ENCODE measurements around the gene LRRN1.

- TF ChIP-seq, protein P1, sequence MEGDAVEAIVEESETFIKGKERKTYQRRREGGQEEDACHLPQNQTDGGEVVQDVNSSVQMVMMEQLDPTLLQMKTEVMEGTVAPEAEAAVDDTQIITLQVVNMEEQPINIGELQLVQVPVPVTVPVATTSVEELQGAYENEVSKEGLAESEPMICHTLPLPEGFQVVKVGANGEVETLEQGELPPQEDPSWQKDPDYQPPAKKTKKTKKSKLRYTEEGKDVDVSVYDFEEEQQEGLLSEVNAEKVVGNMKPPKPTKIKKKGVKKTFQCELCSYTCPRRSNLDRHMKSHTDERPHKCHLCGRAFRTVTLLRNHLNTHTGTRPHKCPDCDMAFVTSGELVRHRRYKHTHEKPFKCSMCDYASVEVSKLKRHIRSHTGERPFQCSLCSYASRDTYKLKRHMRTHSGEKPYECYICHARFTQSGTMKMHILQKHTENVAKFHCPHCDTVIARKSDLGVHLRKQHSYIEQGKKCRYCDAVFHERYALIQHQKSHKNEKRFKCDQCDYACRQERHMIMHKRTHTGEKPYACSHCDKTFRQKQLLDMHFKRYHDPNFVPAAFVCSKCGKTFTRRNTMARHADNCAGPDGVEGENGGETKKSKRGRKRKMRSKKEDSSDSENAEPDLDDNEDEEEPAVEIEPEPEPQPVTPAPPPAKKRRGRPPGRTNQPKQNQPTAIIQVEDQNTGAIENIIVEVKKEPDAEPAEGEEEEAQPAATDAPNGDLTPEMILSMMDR (conservative IDR thresholded peaks at IDR 0.05 in 1 of 2, IDR thresholded peaks at IDR 0.05 in 1 of 2; ENCODE audit: low read depth in 1 of 2, low read length in 2 of 2) = no peak
- TF ChIP-seq EZH2 (IDR thresholded peaks at IDR 0.05; ENCODE audit: low read length, missing control alignments) = no peak
Observed at GRCh38 chr3:3875491-3875890, 76.3 kb downstream of the LRRN1 start.

Measured in fibroblast of lung (primary cell).